HFFc6 (cell line): Measurements from ENCODE around the gene CCNI. TPM values are rescaled to one million over a fixed set of nuclear protein-coding genes. Genes with fewer than 3 reads are reported as not detected.
"Not testable (repeated sequence)": the region's sequence is repeated elsewhere in the genome, so short reads cannot be mapped to it uniquely, and the experiment has no call there.

Source experiments
- DNase-seq: peaks from one replicate; pipeline ENCODE4 v3.0.0-alpha.2; 2018
- H3K27ac Mint-ChIP-seq: 2 replicates; pipeline ENCODE4 v1.8.0; 2020; ENCODE audit warnings: mild to moderate bottlenecking, mixed read lengths
- H3K27me3 Mint-ChIP-seq: 2 replicates; pipeline ENCODE4 v1.8.0; 2021; ENCODE audit warnings: mild to moderate bottlenecking, moderate library complexity, mixed read lengths; ENCODE audit not compliant: insufficient read depth
- H3K36me3 Mint-ChIP-seq: 2 replicates; pipeline ENCODE4 v1.8.0; 2021; ENCODE audit warnings: low read depth, mixed read lengths
- H3K4me1 Mint-ChIP-seq: 2 replicates; pipeline ENCODE4 v1.8.0; 2020; ENCODE audit warnings: low read depth, mixed read lengths
- H3K4me3 Mint-ChIP-seq: 2 replicates; pipeline ENCODE4 v1.8.0; 2020; ENCODE audit warnings: mild to moderate bottlenecking, moderate library complexity, mixed read lengths
- H3K9me3 Mint-ChIP-seq: 2 replicates; pipeline ENCODE4 v1.8.0; 2020; ENCODE audit warnings: mild to moderate bottlenecking, mixed read lengths
- total RNA-seq, 6 experiments: library from RNA; stranded (reverse); fragmentation: NEBNext Ultra II Directional; extraction: Animal tissue kit (Norgen Biotek cat#: 25700); gene quantifications; 2 replicates in 1 of 6; 3 replicates in 5 of 6; pipeline ENCODE4 v1.2.3, GENCODE V29; 2021
- TF ChIP-seq, protein P1 (sequence below): fragments of 200-600 bp; sonication (generic); IDR thresholded peaks from 2 replicates; pipeline ENCODE4 v1.5.0; 2021; ENCODE audit warnings: antibody characterized with exemption, mild to moderate bottlenecking

Gene CCNI
- total RNA-seq, 6 experiments from 2014 or later, result 132 to 210 (median 179) TPM

DNA sequence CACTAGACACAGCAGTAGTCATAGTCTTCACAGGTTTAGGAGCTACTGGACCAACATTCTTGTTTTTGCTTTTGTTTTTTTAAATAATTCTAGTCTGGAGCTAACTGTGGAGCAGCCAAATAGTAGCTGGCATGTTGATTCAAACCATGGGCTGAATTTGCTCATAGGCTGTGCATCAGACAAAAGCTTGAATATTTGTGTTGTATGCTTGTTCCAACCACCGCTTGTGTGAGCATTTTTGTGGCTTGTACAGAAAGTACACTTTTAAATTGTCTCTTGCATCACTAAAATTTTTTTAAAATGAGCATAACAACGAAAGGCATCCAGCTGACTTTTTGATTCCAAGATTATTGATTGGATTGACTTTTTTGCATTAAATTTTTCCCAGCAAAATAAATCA is 39.6 kb downstream of the CCNI start:
- TF ChIP-seq, protein P1, sequence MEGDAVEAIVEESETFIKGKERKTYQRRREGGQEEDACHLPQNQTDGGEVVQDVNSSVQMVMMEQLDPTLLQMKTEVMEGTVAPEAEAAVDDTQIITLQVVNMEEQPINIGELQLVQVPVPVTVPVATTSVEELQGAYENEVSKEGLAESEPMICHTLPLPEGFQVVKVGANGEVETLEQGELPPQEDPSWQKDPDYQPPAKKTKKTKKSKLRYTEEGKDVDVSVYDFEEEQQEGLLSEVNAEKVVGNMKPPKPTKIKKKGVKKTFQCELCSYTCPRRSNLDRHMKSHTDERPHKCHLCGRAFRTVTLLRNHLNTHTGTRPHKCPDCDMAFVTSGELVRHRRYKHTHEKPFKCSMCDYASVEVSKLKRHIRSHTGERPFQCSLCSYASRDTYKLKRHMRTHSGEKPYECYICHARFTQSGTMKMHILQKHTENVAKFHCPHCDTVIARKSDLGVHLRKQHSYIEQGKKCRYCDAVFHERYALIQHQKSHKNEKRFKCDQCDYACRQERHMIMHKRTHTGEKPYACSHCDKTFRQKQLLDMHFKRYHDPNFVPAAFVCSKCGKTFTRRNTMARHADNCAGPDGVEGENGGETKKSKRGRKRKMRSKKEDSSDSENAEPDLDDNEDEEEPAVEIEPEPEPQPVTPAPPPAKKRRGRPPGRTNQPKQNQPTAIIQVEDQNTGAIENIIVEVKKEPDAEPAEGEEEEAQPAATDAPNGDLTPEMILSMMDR, result no peak
- H3K9me3 Mint-ChIP-seq, result no peaks in the 10 kb centered on the region
- H3K36me3 Mint-ChIP-seq, result peaks cover 77% of the 10 kb centered on the region
- peak overlapping the region; percentile 79 for H3K27ac Mint-ChIP-seq
- peaks cover 93% of the 10 kb centered on the region for H3K4me1 Mint-ChIP-seq
- H3K4me3 Mint-ChIP-seq, result peak overlapping the region; percentile 56
- peaks cover 6% of the 10 kb centered on the region for H3K27me3 Mint-ChIP-seq
- peak; percentile 88 for DNase-seq

DNA sequence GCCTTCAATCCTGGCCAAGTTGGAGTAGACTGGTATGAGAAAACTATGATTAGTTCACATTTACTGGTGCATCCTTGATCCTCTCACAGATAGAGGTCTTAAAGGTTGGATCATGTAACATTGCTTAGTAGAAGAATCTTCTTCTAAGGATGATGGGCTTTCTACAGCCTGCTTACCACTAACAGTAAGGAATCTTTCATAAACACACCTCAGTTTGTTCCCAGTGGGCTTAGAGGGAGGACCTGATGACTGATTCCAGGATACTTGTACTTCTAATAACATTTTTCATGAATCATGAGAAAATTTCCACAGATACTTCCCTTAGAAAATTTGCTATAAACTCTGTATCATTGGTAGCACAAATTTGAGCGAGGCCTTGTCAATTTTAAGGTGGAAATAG is 40.6 kb downstream of the CCNI start:
- peak overlapping the region; percentile 79 for H3K27ac Mint-ChIP-seq
- peaks cover 91% of the 10 kb centered on the region for H3K4me1 Mint-ChIP-seq

DNA sequence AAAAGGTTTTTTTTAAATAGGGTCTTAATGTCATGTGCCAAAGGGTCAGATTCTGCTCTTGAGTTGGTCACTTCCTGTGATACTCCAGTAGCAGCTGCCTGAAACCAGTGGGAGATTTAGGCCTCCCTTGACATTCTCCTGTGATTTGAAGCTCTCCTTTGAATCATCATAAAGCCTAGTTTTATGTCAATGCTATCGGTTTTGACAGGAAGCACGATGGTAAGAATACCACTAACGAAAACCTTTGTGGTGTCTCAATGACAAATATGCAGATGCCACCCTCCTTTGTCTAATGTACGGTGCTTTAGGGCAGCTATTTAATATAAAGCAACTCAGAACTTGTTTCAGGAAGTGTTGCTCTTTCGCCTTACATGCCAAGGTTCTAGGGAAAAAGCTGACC is 44.2 kb downstream of the CCNI start:
- TF ChIP-seq, protein P1, result no peak
- peaks cover 72% of the 10 kb centered on the region for H3K36me3 Mint-ChIP-seq
- peaks cover 24% of the 10 kb centered on the region for H3K27me3 Mint-ChIP-seq
- H3K4me3 Mint-ChIP-seq, result no peak overlapping the region
- H3K27ac Mint-ChIP-seq, result peak overlapping the region; percentile 56
- H3K4me1 Mint-ChIP-seq, result peaks cover 69% of the 10 kb centered on the region
- no peak for DNase-seq
- no peaks in the 10 kb centered on the region for H3K9me3 Mint-ChIP-seq

More for the DNA sequence above, 40.6 kb downstream of the CCNI start:
- Mint-ChIP-seq H3K4me3 (peak overlapping the region; percentile 56; the same call in 1 of the 2 replicates), H3K36me3 (peaks cover 78% of the 10 kb centered on the region), H3K9me3 (no peaks in the 10 kb centered on the region), H3K27me3 (peaks cover 13% of the 10 kb centered on the region)
- DNase-seq, result no peak
- TF ChIP-seq, protein P1, result no peak

DNA sequence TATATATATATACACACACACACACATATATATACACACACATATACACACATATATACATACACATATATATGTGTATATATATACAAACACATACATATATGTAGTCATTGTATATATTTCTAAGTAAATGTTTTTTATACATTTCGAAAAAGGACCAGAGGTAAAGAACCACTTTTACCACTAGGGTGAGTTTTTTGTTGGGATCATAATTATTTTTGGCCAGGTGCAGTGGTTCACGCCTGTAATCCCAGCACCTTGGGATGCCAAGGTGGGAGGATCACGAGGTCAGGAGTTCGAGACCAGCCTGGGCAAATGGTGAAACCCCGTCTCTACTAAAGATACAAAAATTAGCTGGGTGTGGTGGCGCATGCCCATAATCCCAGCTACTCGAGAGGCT is 46.0 kb downstream of the CCNI start:
- TF ChIP-seq, protein P1, result peak; percentile 54
- H3K36me3 Mint-ChIP-seq, result peaks cover 76% of the 10 kb centered on the region
- DNase-seq, H3K9me3 Mint-ChIP-seq, H3K4me3 Mint-ChIP-seq: not testable (repeated sequence)
- H3K4me1 Mint-ChIP-seq, result peaks cover 69% of the 10 kb centered on the region
- 0 out of 2 replicates have a peak overlapping the region, but pooled peaks have one; percentile 16 for H3K27ac Mint-ChIP-seq
- peaks cover 29% of the 10 kb centered on the region for H3K27me3 Mint-ChIP-seq

DNA sequence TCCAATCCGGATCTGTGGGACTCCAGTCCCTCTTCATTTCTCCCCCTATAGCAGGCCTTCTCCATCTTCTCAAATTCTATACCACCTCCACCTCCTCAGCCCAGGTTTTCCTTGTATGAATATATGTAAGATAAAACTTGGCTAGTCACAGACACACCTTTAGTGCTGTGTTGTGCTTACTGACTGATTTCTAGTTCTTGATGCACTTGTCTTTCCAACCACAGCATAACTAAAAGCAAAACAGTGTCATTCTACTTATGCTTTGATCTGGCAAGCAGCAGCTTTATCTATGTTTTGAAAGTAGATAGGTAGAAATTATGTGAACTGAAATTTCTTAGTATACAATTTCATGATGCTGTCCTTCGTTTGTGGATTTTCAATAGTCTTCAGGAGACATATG is 47.5 kb downstream of the CCNI start:
- no peak overlapping the region; the same call in 1 of the 2 replicates for H3K4me3 Mint-ChIP-seq
- no peak for DNase-seq
- peaks cover 82% of the 10 kb centered on the region for H3K36me3 Mint-ChIP-seq
- peaks cover 5% of the 10 kb centered on the region; the same call in 1 of the 2 replicates for H3K9me3 Mint-ChIP-seq
- H3K27me3 Mint-ChIP-seq, result peaks cover 37% of the 10 kb centered on the region
- H3K27ac Mint-ChIP-seq, result peak overlapping the region; percentile 49
- TF ChIP-seq, protein P1, result no peak
- H3K4me1 Mint-ChIP-seq, result peaks cover 68% of the 10 kb centered on the region
